Stimulated activated CD4-positive, alpha-beta T cell treated with anti-CD3 and anti-CD28 coated beads, Interleukin-2, amount 100 ng/mL, for 4 hours (primary cell): Measurements from ENCODE around the gene VDAC1.

ENCODE experiments used
- DNase-seq: peaks from one replicate; pipeline ENCODE4 v3.0.0-alpha.2; 2020; ENCODE audit warnings: low read depth

VDAC1 gene

DNA sequence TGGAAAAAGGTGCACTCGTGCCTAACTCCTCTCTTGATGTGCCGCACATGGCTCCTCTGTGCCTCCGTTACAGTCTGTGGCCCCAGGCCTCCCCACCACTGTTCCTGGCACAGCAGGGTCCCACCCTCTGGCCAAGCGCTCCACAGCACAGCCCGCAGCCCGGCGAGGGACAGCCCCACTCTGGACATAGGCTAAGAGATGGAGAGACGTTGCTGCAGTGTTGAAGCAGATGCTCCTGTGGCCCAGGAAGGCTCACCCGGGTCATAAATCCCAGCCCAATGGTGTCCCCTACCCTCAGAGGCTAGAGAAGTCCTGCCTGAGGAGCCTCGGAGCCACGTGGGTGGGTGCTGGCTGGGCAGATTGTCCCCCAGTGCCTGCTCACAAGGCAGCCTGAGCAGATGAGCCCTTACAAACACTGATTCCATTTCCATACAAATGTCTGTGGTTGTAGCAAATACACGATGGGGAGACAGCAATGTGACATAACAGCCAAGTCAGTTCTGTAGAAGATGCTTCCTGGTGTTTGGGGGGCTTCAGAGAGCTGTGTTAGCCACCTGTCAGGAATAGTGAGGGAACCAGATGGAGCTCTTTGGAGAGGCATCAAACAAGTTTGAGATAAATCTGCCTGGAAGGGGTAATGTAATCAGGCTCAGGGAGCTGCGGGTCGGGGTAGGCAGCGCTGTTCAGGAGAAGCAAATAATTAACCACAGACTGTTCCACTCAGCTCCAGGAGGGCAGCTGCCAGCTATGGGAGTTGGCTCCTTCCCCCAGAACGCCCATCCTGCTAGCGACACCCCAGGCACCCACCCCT is 78.1 kb downstream of the VDAC1 start:
- DNase-seq = no peak

DNA sequence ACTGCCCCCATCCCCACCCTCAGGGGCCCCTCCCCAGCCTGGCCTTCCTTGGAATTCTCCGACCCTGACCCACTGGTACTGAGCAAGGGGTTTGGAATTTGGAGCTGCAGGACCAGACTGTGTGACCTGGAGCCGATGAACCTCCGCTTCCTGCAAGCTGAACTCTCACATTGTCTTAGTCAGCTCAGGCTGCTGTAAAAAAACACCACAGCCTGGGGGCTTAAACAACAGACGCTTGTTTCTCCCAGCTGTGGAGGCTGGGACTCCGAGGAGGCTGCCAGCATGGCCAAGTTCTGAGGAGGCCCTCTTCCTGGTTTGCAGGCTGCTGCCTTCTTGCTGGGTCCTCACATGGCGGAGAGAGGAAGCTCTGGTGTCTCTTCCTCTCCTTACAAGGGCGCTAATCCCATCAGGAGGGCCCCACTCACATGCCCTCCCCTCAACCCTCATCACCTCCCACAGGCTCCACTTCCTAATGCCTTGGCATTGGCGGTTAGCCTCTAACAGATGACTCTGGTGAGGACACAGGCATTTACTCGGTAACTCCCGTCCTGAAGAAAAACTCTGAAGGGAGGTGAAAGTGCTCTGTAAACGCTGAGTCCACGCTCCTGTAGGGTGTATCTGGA is 78.8 kb downstream of the VDAC1 start:
- DNase-seq = no peak

DNA sequence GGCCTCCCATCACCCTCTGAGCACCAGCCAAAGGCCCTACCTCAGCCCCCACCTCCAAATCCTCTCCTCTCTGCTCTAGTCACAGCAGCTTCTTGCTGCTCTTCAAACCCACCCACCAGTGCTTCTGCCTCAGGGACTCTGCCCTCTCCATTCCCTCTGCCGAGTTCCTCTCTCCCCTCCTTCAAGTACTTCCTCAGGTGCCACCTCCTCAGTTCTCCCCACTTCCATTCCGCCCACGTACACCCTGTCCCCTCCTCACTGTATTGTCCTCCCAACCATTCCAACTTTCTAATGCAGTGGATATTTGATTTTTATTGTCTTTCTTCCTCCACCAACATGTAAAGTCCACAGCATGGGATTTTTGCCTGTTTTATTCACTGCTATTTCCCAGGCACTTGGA is 79.5 kb downstream of the VDAC1 start:
- no peak for DNase-seq

DNA sequence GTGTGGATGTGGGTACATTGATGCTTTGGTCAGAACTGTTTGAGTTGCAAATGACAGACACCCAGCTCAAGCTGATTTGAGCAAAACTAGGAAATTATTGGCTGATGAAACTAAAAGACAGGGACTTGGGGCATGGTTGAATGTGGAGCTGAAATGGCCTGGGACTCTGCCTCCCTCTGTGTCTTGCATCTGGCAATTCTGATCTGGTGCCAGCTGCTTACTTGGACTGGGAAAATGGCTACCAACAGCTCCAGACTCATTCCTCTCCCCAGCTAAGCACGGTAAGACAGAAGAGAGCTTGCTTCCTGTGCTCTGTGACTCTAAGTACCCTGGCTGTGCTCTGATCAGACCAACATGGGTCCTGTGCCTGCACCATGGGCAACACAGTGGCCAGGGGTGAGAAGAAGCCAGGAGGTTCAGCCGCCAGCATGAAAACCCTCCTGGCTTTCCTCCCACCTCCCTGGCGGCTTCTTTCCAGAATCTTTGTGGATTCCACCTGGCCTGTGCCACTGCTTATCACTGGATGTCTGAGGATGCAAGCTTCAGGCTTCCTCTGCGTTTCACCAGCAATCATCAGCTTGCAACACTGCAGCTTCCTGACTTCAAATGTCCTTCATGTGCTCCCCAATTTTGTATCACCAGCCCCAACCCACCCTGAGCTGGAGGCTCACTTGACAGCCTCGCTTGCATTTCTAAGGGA is 80.4 kb downstream of the VDAC1 start:
- DNase-seq = no peak

DNA sequence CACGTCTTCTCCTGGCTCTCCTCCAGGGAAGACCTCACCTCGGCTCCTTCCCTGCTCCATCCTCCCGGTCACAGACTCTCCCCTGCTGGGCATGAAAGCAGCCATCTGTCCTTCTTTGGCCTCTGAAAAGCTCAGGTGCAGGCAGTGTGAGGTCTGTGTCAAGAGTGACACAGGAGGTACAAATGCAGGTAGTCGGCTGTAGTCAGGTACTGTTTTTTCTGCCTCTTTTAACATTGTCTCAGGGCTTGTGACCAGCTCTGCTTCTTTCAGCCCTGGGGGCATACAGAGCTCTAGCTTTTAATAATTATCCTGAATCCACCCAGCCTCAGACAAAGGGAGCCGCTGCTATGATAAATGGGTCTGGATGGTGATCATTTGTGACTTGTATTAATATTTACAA is 82.8 kb downstream of the VDAC1 start:
- no peak for DNase-seq
